HG03378 (cell line): Measurements from ENCODE around the gene DIP2B.
"Not testable (repeated sequence)": the region's sequence is repeated elsewhere in the genome, so short reads cannot be mapped to it uniquely, and the experiment has no call there.

ENCODE experiments used
- ATAC-seq: cut with Tn5 transposase; IDR thresholded peaks from one replicate; pipeline ENCODE4 v1.9.1; 2021; ENCODE audit warnings: mild to moderate bottlenecking, moderate library complexity; ENCODE audit not compliant: unreplicated experiment

The DIP2B gene

GRCh38 chr12:50753232-50753769 lies 248.5 kb downstream of the DIP2B start:
- ATAC-seq: no peak

GRCh38 chr12:50763639-50764285 lies 259.0 kb downstream of the DIP2B start, which contains the start of gene ATF1:
Gene ATF1, plus strand, starts transcription at chr12:50764101. Its CDS starts 16,045 bp downstream, at chr12:50780146.
- peak; percentile 46 for ATAC-seq

- ATAC-seq: peak; percentile 35
These were observed 259.7 kb downstream of the DIP2B start for GRCh38 chr12:50764286-50765094.

DNA sequence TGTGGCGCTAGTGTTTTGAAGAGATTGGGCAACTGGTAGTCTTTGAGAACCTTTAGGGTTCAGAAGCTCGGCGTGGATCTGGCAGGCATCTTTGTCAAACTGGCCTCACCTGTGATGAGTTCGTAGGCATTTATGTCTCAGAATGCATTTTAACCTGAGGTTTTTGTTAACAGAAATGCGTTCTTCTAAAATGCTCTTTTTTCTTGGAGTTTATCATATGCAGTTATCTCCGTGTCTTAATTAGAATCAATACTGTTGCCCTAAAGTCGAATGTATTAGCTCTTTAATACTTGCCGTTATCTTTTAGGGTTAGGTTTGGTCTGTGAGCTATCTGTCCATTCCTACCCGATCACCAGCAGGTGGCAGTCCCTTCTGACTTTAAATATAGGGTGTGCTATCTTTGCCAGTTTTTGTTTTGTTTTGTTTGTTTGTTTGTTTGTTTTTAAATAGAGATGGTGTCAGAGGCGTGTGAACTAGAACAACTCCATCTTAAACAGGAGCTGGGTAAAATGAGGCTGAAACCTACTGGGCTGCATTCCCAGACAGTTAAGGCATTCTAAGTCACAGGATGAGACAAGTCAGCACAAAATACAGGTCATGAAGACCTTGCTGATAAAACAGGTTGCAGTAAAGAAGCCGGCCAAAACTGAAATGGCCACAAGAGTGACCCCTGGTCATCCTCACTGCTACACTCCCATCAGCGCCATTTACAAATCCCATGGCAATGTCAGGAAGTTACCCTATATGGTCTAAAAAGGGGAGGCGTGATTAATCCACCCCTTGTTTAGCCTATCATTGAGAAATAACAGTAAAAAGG lies 260.5 kb downstream of the DIP2B start:
- ATAC-seq: peak; percentile 45

GRCh38 chr12:50768391-50768790 lies 263.6 kb downstream of the DIP2B start:
- no peak for ATAC-seq

- ATAC-seq: not testable (repeated sequence)
These were observed 264.0 kb downstream of the DIP2B start for GRCh38 chr12:50768813-50769212.

- ATAC-seq: no peak
These were observed 266.6 kb downstream of the DIP2B start for GRCh38 chr12:50771409-50771808.

GRCh38 chr12:50772470-50772869 lies 267.7 kb downstream of the DIP2B start:
- ATAC-seq: no peak

DNA sequence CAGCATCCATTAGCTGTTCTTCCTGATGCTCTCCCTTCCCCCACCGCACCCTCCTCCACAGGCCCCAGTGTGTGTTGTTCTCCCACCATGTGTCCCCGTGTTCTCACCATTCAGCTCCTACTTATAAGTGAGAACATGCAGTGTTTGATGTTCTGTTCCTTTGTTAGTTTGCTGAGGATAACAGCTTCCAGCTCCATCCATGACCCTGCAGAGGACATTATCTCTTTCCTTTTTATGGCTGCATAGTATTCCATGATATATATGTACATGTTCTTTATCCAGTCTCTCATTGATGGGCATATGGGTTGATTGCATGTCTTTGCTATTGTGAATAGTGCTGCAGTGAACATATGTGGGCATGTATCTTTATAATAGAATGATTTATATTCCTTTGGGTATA lies 268.1 kb downstream of the DIP2B start:
- no peak for ATAC-seq

GRCh38 chr12:50775251-50775650 lies 270.5 kb downstream of the DIP2B start:
- ATAC-seq: no peak

DNA sequence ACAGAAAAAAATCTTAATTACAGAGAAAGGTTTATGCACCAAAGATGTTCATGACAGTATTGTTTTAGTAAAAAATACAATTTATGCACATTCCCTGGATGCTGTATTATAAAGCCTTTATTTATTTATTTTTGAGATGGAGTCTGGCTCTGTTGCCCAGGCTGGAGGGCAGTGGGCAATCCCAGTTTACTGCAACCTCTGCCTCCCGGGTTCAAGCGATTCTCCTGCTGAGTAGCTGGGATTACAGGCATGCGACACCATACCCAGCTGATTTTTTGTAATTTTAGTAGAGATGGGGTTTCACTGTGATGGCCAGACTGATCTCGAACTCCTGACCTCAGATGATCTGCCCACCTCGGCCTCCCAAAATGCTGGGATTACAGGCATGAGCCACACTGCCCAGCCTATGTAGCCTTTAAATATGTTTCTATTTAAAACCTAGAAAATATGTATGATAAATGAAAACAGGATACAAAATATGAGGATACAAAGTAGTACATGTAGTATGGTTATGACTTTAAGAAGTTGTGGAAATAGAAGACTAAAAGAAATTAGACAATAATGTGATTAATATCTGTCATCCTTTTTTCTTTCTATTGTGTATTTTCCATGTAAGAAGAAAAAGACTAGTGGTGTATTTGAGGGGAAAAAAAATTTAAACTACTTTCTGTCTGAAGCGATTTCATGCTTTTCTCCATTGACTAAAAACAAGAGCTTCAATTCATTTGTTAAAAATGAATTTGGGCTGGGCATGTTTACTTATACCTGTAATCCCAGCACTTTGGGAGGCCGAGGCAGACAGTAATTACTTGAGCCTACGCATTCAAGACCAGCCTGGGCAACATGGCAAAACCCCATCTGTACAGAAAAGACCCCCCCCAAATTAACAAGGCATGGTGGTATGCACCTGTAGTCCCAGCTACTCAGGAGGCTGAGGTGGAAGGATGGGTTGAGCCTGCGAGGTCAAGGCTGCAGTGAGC lies 272.3 kb downstream of the DIP2B start:
- ATAC-seq: no peak

DNA sequence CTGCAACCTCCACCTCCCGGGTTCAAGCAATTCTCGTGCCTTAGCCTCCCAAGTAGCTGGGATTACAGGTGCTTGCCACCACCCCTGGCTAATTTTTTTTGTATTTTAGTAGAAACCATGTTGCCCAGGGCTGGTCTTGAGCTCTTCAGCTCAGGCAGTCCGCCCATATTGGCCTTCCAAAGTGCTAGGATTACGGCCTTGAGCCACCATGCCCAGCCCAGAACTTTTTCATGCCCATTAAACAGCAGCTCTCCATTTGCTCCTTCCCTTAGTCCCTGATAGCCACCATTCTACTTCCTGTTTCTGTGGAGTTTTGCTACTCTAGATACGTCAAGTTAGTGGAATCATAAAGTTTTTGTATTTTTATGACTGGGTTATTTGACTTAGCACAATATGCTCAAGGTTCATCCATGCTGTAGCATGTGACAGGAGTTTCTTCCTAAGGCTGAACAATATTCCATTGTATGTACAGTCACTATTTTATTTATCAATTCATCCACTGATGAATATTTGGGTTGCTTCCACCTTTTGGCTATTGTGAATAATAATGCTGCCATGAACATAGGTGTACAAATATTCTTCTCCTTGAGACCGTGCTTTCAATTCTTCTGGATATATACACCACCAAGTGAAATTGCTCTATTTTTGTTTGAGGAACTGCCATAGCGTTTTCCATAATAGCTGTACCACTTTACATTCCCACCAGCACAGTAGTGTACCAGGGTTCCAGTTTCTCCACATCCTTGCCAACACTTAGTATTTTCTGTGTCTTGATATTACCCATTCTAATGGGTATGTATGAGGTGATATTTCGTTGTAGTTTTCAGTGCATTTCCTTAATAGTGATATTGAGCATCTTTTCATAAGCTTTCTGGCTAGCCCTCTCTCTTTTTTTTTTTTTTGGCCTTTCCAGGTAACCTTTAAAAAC lies 274.1 kb downstream of the DIP2B start:
- ATAC-seq: no peak

GRCh38 chr12:50780013-50780412 lies 275.2 kb downstream of the DIP2B start:
- no peak for ATAC-seq

GRCh38 chr12:50784501-50784900 lies 279.7 kb downstream of the DIP2B start:
- no peak for ATAC-seq

DNA sequence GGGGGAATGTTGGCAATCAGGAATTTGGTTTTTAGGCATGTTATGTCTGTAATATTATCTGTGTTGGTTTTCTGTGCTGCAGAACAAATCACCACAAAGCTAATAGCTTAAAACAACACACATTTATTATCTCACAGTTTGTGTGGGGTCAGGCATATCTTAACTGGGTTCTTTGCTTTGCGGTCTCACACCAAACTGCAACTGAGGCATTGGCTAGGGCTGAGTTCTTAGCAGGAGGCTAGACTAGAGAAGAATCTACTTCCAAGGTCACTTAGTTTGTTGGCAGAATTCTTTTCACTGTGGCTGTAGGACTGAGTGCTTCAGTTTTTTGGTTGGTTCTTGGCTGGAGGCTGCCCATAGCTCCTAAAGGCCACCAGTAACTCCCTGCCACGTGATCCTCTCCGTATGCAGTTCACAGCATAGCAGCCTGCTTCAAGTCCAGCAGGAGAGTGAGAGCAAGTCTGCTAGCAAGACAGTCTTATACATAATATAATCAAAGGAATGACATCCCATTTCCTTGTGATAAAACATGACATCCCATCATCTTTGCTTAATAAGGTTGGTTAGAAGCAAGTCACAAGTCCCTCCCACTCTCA lies 280.7 kb downstream of the DIP2B start:
- no peak for ATAC-seq

GRCh38 chr12:50786498-50787231 lies 281.9 kb downstream of the DIP2B start:
- ATAC-seq: no peak

- no peak for ATAC-seq
These were observed 282.8 kb downstream of the DIP2B start for GRCh38 chr12:50787618-50788017.

DNA sequence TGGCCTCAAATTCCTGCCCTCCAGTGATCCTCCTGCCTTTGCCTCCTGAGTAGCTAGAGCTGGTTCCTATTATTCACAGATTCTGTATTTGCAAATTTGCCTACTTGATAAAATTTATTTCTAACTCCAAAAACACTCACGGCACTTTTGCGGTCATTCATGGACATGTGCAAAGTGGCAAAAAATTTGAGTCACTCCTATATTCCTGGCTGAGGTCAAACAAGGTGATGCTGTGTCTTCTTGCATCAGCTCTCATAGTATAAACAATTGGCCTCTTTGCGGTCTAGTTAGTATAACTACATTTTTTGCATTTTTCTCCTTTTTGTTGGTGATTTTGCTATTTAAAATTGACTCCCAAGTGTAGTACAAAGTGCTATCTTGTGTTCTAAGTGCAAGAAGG lies 283.8 kb downstream of the DIP2B start:
- ATAC-seq: no peak
